Erythroblast (primary cell): ENCODE results near the gene PLD3.
A peak's percentile ranks its signal among the peaks of the same experiment; 100 is the strongest.
"Not testable (repeated sequence)": the region's sequence is repeated elsewhere in the genome, so short reads cannot be mapped to it uniquely, and the experiment has no call there.

Experiments
- DNase-seq, 2 experiments: peaks; one replicate each; lab custom pipeline; 2025; lab: John Stamatoyannopoulos, UW
- GATA1 ChIP-seq: IDR thresholded peaks from 2 replicates; pipeline ENCODE4 v1.6.1; 2011; ENCODE audit warnings: low read depth, mild to moderate bottlenecking, control low read depth, low read length, moderate library complexity
- POLR2A ChIP-seq: IDR thresholded peaks from 2 replicates; pipeline ENCODE4 v1.6.1; 2011; ENCODE audit warnings: mild to moderate bottlenecking, low read length

PLD3 gene

DNA sequence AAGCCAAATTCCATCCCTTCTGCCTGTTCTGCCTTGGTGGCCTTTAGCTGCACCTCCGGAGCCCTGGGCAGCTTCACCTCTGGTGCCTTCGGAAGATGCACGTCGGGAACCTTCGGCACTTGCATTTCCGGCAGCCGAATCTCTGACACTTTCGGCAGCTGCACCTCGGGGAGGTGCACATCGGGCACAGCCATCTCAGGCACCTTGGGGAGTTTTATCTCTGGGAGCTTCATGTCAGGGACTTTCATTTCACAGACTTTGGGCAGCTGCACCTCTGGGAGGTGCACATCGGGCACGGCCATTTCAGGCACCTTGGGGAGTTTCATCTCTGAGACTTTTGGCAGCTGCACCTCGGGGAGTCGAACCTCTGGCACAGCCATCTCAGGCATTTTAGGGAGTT, 47.5 kb downstream of the PLD3 start:
- DNase-seq = no peak
- no peak for TF ChIP-seq GATA1
- TF ChIP-seq POLR2A = no peak

DNA sequence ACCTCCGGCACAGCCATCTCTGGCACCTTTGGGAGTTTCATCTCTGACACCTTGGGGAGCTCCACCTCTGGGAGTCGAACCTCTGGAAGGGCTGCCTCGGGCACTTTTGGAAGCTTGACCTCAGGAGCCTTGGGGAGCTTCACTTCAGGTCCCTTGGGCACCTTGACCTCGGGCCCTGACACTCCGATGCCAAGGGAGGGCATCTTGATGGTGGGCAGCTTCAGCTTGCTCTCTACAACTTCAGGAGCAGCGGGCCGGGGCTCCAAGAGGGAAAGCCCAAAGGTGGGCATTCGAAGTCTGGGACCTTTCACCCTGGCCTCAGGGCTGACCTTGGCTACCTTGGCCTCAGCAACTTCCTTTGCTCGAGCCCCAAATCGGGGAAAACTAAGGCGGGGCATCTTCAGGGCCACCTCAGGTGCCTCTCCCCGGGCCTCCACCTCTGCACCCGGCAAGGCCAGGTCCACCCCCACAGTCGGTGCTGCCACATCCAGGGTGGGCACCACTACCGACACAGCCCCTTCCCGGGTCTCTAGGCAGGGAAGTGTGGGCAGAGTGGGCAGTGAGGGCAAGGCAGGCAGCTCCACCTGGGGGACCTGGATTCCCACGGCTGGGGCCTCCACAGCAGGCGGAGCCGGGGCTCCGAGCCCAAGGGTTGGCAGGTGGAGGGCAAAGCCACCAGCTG, 48.5 kb downstream of the PLD3 start:
- TF ChIP-seq GATA1 (no peak), POLR2A (no peak)

DNA sequence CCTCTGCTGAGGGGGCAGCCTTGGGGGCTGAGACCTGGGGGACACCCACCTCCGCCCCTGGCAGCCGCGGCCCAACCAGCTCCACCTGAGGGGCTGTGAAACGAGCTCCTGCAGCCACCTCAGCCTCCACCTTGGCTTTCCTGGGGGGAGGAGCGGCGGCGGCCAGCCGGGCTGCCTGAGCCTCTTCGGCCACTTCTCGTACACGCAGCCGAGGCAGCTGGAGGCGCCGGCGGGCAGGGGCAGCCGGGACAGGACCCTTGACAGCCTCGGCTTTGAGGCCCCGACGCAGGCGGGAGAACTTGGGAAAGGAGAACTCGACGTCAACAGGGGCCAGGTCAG, 49.0 kb downstream of the PLD3 start:
- TF ChIP-seq GATA1 (no peak), POLR2A (no peak)
- DNase-seq = no peak

More for the DNA sequence above, 48.5 kb downstream of the PLD3 start:
- DNase-seq = no peak

DNA sequence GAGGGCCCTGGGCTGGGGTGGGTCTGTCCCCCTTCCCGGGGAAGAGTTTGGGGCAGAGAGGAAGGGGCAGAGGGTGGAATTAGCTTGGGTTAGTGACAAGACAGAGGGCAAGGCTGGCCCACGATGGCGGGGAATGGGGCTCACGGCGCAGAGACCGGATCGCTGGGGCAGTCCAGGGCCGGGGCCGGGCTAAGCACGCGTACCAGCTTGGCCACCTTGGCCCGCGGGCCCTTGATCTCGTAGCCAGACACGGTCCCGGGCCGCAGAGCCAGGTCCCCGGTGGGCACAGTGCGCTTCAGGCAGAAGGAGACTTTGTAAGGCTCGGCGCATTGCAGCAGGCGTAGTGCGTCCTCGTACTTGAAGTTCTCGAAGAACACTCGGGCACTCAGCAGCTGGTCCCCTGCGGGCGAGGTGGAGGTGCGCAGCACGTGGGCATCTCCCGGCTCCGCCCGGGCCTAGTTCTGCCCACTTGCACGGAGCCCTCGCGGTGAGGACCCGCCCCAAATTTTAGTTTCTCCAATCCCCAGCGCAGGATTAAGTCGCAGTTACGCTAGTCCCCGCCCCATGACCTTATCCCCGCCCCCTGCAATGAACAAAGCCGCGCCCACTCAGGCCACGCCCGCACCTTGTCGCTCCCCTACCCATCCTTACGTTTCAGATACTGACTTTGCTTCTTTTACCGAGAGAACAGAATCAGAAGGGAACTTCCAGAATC, 50.1 kb downstream of the PLD3 start:
- TF ChIP-seq GATA1 (no peak), POLR2A (no peak)
- DNase-seq = peak; percentile 69 to 75

DNA sequence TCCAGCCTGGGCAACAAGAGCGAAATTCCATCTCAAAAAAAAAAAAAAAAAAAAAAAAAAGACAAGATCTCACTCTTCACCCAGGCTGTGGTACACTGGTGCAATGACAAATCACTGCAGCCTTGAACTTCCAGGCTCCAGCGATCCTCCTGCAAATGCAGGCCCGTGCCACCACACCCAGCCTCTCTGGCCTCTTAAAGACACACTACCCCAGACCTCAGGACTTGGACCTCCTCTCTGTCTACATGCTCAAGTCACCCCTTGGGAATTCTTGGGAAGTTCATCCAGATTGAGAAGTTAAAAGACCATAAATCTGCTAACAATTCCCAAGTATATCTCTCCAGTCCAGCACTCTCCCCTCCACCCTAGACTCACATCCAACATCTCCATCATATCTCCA, 52.1 kb downstream of the PLD3 start:
- DNase-seq = no peak

DNA sequence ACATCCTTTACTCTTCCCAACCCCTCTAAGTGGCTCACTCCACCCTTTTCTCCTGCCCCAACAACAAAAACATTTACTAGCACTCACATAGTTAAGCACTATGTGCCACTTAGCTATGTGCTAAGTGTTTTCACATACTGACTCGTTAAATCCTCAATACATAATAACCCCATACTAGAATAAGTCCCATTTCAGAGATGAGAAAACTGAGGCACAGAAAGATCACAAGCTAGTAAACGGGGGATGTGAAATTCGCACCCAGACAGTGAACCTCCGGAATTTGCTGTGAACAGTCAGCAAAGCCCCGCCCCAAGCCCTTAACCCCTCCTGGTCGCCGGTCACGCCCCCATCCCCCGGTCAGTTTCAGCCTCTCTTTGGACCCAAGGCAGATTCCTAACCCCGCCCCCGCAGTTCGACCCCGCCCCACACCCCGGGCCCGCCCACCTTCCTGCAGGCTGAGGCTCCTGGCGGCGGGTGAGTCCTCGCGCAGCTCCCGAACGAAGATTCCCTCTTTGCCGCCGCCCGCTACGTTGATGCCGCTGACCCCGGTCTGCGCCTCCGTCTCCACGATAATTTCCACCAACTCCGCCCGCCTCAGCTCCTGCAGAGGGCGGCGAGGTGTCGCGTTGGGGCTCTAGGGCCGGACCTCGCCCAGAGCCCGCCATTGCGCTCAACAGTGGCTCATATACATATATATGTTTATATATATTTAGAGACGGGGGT, 54.9 kb downstream of the PLD3 start:
- peak; percentile 80 to 82 for DNase-seq
- TF ChIP-seq POLR2A = no peak
- no peak for TF ChIP-seq GATA1

More for the DNA sequence above, 52.1 kb downstream of the PLD3 start:
- TF ChIP-seq POLR2A (no peak), GATA1 (no peak)

DNA sequence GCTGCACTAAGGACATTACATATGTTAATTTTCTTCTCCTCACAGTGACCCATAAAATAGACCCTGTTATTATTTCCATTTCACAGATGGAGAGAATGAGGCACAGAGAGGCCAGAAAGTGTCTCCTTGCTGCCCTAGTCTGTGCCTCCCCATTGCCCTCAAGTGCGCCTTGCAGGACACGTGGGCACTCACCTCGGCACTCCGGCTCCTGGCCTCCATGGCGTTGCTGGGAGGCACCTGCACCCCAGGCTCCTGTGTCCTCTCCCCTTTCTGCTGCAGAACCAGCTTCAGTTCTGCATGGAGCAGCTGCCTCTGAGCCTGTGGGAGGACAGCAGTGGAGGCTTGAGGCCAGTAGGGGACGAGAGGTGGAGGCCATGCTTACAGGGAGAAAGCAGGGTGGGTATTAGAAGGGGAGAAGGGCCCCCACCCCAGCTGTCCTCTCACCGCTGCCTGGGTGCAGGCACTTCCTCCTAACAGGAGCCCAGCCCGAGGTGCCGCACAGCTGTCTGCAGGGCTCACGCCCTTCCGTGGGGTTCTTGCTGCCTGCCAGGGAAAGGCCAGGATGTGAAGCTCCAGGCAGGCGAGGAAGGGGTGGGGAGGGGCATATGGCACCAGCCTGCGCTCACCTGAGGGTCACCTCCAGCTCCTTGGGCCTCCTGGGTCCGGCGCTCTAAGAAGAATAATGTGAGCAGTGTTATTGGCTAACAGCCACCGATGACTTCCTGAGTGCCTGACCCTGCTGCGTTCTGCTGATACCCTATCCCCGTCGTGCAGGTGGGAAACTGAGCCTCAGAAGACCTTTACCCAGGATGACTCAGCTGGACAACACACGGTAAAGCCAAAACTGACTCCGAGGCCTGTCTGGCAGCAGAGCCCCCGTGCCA, 59.5 kb downstream of the PLD3 start:
- DNase-seq = peak; percentile 63 to 75
- TF ChIP-seq GATA1 (no peak), POLR2A (no peak)

DNA sequence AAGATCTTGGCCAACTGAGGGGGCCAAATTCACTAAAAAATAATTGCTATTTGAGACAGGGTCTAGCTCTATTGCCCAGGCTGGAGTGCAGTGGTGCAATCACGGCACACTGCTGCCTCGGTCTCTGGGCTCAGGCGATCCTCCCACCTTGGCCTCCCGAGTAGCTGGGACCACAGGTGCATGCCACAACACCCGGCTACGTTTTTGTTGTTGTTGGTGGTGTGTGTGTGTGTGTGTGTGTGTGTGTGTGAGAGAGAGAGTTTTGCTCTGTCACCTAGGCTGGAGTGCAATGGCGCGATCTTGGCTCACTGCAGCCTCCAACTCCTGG, 60.1 kb downstream of the PLD3 start:
- DNase-seq = not testable (repeated sequence)

DNA sequence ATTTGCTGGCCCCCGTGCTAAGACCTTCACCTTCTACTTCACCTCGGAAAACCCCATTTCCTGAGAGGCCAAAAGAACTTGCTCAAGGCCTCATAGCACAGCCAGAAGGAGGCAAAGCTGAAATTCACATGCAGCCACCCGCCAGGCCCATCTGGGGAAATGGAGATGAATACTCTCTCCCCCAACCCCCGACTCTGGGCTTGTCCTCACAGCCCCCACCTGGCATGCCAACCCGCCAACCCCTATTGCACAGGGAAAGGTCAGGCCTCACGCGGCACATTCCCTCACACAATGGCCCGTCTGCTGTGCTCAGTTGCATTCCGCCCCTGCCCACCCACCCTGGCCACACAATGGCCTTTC, 61.5 kb downstream of the PLD3 start:
- no peak for DNase-seq
- TF ChIP-seq POLR2A = no peak
- no peak for TF ChIP-seq GATA1

DNA sequence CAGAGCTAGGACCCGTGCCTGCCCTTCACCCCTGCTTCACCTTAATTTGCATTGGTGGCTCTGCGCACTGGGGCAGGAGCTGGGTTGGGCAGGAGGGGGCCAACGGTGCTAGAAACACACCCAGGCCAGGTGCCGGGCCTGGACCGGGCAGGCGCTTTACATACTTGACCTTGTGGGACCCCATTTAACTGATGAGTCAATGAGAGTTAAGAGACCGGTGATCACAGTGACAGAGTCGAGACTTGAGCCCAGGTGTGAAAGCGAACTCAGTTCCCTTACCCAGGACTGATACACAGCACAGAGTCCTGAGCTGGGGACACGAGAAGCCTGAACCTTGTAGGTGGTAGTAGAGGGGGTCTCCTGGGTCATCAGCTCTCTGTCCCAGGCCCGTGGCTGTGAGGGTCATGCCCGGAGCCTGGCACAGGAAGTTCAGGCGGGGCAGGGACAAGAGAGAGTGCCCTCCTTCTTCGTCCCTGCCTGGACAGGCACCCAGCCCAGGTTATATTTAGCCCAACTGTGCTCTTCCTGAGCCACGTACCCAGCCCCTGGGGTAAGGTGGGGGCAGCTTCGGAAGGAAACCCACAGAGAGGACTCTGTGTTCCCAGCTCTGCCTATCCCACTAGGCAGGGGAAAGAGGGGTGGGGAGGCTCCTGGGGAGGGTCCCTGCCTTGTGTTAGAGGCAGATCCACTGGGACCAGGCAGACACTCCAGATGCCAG, 62.8 kb downstream of the PLD3 start:
- TF ChIP-seq POLR2A = no peak
- no peak for TF ChIP-seq GATA1
- DNase-seq = no peak

DNA sequence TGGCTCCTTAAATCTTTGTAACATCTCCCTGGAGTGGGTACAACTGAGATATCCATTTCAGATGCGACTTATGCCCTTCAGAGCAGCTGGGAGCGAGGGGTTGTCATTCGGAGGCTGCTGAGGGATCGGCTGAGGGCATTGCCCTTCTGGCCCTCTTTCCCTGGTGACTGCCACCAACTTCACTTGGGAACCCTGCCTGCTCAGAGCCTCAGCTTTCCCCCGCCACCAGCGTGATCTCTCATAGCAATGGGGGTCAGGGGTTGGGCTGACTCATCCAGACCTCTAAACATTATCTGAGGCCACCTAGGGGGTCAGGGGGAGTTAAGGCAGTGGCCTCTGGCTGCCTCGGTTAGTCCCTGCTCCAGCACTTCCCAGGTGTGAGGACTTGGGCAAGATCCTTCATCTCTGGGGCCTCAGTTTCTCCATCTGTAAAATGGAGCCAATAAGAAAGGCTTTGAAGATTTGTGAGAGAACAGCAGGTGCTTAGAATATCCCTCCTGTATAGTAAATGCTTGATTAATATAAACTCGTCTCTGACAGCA, 63.5 kb downstream of the PLD3 start:
- TF ChIP-seq POLR2A = no peak
- TF ChIP-seq GATA1 = no peak

DNA sequence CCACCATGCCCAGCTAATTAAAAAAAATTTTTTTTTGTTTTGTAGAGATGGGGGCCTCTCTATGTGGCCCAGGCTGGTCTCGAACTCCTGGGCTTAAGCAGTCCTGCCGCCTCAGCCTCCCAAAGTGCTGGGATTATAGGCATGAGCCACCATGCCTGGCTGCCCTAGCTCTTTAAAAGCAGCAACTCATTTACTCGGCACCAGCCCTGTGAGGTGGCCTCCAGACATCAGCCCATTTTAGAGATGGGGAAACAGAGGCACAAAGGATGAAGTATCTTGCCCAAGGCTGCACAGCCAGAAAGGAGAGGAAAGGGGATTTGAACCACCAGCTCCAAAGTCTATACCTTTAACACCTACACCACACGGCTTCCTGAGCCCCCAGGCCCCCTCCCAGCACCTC, 64.4 kb downstream of the PLD3 start:
- TF ChIP-seq GATA1 (no peak), POLR2A (no peak)
- no peak for DNase-seq

More for the DNA sequence above, 63.5 kb downstream of the PLD3 start:
- DNase-seq = no peak
